ENCODE measurements around the gene PKP3.

PKP3 gene

GRCh38 chr11:365831-366230 is 28.2 kb upstream of the PKP3 start:
- no peak for TF ChIP-seq CTCF (IDR thresholded peaks at IDR 0.05; ENCODE audit: low read depth, low read length)
- H3K4me3 ChIP-seq (ENCODE audit: low read depth, low read length), result no peak overlapping the region

- H3K4me3 ChIP-seq (ENCODE audit: low read depth, low read length), result no peak overlapping the region
- no peak for TF ChIP-seq CTCF (IDR thresholded peaks at IDR 0.05; ENCODE audit: low read depth, low read length)
Measured at GRCh38 chr11:367956-368413, 26.0 kb upstream of the PKP3 start.

- no peak overlapping the region for H3K4me3 ChIP-seq (ENCODE audit: low read depth, low read length)
- TF ChIP-seq CTCF (IDR thresholded peaks at IDR 0.05; ENCODE audit: low read depth, low read length), result no peak
Measured at GRCh38 chr11:368414-369335, 25.3 kb upstream of the PKP3 start.

- no peak within 1 kb of the TSS for H3K4me3 ChIP-seq (ENCODE audit: low read depth, low read length)
- TF ChIP-seq CTCF (IDR thresholded peaks at IDR 0.05; ENCODE audit: low read depth, low read length), result no peak
Measured at GRCh38 chr11:369336-370018, 24.5 kb upstream of the PKP3 start, which contains the start of gene B4GALNT4. B4GALNT4 (plus strand) TSS chr11:369499; CDS start chr11:369804, 305 bp downstream.

- TF ChIP-seq CTCF (IDR thresholded peaks at IDR 0.05; ENCODE audit: low read depth, low read length), result no peak
- no peak overlapping the region for H3K4me3 ChIP-seq (ENCODE audit: low read depth, low read length)
Measured at GRCh38 chr11:370070-370941, 23.7 kb upstream of the PKP3 start.

GRCh38 chr11:371051-371450 is 23.0 kb upstream of the PKP3 start:
- no peak overlapping the region for H3K4me3 ChIP-seq (ENCODE audit: low read depth, low read length)
- no peak for TF ChIP-seq CTCF (IDR thresholded peaks at IDR 0.05; ENCODE audit: low read depth, low read length)
